ENCODE measurements around the gene L3MBTL4.

- TF ChIP-seq, protein P1, sequence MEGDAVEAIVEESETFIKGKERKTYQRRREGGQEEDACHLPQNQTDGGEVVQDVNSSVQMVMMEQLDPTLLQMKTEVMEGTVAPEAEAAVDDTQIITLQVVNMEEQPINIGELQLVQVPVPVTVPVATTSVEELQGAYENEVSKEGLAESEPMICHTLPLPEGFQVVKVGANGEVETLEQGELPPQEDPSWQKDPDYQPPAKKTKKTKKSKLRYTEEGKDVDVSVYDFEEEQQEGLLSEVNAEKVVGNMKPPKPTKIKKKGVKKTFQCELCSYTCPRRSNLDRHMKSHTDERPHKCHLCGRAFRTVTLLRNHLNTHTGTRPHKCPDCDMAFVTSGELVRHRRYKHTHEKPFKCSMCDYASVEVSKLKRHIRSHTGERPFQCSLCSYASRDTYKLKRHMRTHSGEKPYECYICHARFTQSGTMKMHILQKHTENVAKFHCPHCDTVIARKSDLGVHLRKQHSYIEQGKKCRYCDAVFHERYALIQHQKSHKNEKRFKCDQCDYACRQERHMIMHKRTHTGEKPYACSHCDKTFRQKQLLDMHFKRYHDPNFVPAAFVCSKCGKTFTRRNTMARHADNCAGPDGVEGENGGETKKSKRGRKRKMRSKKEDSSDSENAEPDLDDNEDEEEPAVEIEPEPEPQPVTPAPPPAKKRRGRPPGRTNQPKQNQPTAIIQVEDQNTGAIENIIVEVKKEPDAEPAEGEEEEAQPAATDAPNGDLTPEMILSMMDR (IDR thresholded peaks at IDR 0.05 in 2 of 3, conservative IDR thresholded peaks at IDR 0.05 in 1 of 3; ENCODE audit: borderline replicate concordance in 1 of 3, insufficient read depth in 1 of 3, low read depth in 2 of 3, low read length in 2 of 3) = no peak
- TF ChIP-seq ZNF274 (IDR thresholded peaks at IDR 0.05; ENCODE audit: low read depth, low read length) (no peak), POLR2AphosphoS5 (IDR thresholded peaks at IDR 0.05; ENCODE audit: low read depth, low read length) (no peak), POLR2A (IDR thresholded peaks at IDR 0.05; ENCODE audit: borderline replicate concordance, extremely low read depth, insufficient read depth, insufficient read length) (no peak), EZH2phosphoT487 (IDR thresholded peaks at IDR 0.05; ENCODE audit: borderline replicate concordance) (no peak), EZH2 (IDR thresholded peaks at IDR 0.05) (no peak), ZFX (IDR thresholded peaks at IDR 0.05) (no peak), MAX (IDR thresholded peaks at IDR 0.05) (no peak), YY1 (IDR thresholded peaks at IDR 0.05; ENCODE audit: extremely low read depth, insufficient replicate concordance, low read depth, low read length) (no peak), CEBPB (IDR thresholded peaks at IDR 0.05; ENCODE audit: low read depth) (no peak), FOSL1 (IDR thresholded peaks at IDR 0.05; ENCODE audit: low read depth) (no peak), ELF1 (IDR thresholded peaks at IDR 0.05; ENCODE audit: borderline replicate concordance, low read depth) (no peak), TCF7L2 (IDR thresholded peaks at IDR 0.05; ENCODE audit: borderline replicate concordance, extremely low read depth, insufficient read depth, insufficient read length) (no peak), EGR1 (IDR thresholded peaks at IDR 0.05; ENCODE audit: low read depth) (no peak)
Measured at GRCh38 chr18:6057604-6058003, 357.1 kb downstream of the L3MBTL4 start.
